Measurements from ENCODE around the gene GPR139. TPM values are rescaled to one million over a fixed set of nuclear protein-coding genes. Genes with fewer than 3 reads are reported as not detected.

Gene GPR139
- total and polyA plus RNA-seq, 2 donors (not counting 1 experiment from before 2014, with no cell fraction given) = not detected

DNA sequence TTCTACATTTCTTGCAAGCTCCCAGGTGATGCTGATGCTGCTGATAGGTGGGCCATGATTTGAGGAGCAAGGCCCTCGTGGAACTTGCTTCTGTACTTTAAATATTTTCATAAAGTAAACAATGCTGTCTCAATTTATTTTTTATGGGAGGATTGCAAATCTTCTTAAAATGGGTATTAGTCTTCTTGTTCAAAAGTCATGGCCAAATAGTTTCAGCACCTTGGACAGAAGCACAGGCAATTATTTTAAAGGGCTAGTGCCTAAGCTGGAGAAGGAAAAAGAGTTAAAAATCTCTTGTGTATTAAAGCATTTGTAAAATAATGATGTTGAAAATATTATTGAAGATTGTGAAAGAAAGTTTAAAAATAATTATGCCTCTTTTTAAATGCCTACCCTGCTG is 50.5 kb downstream of the GPR139 start:
- H3K9ac ChIP-seq (ENCODE audit: low read length) = no peak overlapping the region
- ChIA-PET POLR2A (no interaction called here), CTCF (no interaction called here)

DNA sequence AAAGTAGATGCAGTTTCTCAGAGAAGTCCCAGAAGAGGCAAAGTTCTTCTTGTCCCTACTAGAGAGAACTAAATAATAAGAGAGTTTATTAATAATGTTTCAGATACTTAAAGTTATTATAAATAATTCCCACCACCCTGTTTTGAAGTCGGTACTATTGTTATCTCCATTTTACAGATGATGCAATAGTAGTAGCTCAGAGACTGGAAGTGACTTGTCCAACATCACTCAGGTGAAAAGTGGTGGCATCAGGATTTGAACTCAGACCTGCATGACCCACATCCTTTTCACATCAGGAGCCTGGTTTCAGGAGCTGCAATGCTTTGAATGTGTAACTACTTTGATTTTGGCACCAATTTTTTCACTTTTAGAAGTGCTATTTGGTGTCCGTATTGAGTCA is 52.7 kb downstream of the GPR139 start:
- Mint-ChIP-seq H3K27ac (no peak overlapping the region), H3K9me3 (ENCODE audit: insufficient read depth) (peaks cover 6% of the 10 kb centered on the region), H3K4me1 (no peaks in the 10 kb centered on the region), H3K4me3 (no peak overlapping the region), H3K27me3 (peaks cover 1% of the 10 kb centered on the region)
- Histone ChIP-seq H3K79me2 (ENCODE audit: control insufficient read depth, insufficient read depth, low read length) (no peaks in the 10 kb centered on the region), H3K9ac (ENCODE audit: low read length) (no peak overlapping the region), H3K36me3 (replicated peaks in 1 of 2; ENCODE audit: control extremely low read depth in 1 of 2, control insufficient read depth in 1 of 2, extremely low read depth in 1 of 2, insufficient read depth in 2 of 2, low read length in 1 of 2) (no peaks in the 10 kb centered on the region), H3K4me1 (ENCODE audit: control insufficient read depth in 2 of 2, insufficient read depth in 2 of 2, low read length in 2 of 2) (no peaks in the 10 kb centered on the region), H4K20me1 (ENCODE audit: control insufficient read depth, insufficient read depth, low read length, poor library complexity, severe bottlenecking) (no peaks in the 10 kb centered on the region), H3K4me3 (ENCODE audit: control extremely low read depth in 1 of 5, extremely low read depth in 1 of 5, insufficient read depth in 1 of 5, low read depth in 2 of 5, low read length in 4 of 5) (no peak overlapping the region), H2AFZ (ENCODE audit: insufficient read depth, low read depth, low read length, poor library complexity, severe bottlenecking) (no peak overlapping the region), H3K27ac (ENCODE audit: low read length in 2 of 2) (no peak overlapping the region), H3K27me3 (replicated peaks in 1 of 4; ENCODE audit: control extremely low read depth in 1 of 4, control insufficient read depth in 3 of 4, insufficient read depth in 4 of 4, low read length in 3 of 4) (no peaks in the 10 kb centered on the region), H3K4me2 (replicated peaks; ENCODE audit: low read depth, low read length, poor library complexity, severe bottlenecking) (no peak overlapping the region), H3K9me3 (ENCODE audit: control extremely low read depth in 1 of 3, control insufficient read depth in 2 of 3, insufficient read depth in 1 of 3, low read length in 2 of 3) (peaks cover 0 to 2% (median 0%) of the 10 kb centered on the region in 3 donors)
- TF ChIP-seq, protein P1, sequence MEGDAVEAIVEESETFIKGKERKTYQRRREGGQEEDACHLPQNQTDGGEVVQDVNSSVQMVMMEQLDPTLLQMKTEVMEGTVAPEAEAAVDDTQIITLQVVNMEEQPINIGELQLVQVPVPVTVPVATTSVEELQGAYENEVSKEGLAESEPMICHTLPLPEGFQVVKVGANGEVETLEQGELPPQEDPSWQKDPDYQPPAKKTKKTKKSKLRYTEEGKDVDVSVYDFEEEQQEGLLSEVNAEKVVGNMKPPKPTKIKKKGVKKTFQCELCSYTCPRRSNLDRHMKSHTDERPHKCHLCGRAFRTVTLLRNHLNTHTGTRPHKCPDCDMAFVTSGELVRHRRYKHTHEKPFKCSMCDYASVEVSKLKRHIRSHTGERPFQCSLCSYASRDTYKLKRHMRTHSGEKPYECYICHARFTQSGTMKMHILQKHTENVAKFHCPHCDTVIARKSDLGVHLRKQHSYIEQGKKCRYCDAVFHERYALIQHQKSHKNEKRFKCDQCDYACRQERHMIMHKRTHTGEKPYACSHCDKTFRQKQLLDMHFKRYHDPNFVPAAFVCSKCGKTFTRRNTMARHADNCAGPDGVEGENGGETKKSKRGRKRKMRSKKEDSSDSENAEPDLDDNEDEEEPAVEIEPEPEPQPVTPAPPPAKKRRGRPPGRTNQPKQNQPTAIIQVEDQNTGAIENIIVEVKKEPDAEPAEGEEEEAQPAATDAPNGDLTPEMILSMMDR (IDR thresholded peaks at IDR 0.05) = no peak
- no peak for TF ChIP-seq EZH2 (IDR thresholded peaks at IDR 0.05; ENCODE audit: borderline replicate concordance, insufficient read depth, low read depth, low read length, poor library complexity, severe bottlenecking)
- DNase-seq (no peak), ATAC-seq (ENCODE audit: low read depth) (no peak)
- POLR2A ChIA-PET = no interaction called here
- WGBS (ENCODE audit: insufficient coverage) = no CpG with 5 or more reads among the region's 2 CpGs
- intact Hi-C loops (cut with micrococcal nuclease) = no loop called here
- CTCF ChIA-PET = no interaction called here

More for the DNA sequence above, 50.5 kb downstream of the GPR139 start:
- H2AFZ ChIP-seq (ENCODE audit: insufficient read depth, low read depth, low read length, poor library complexity, severe bottlenecking) = no peak overlapping the region
- H3K4me3 ChIP-seq (ENCODE audit: control extremely low read depth in 1 of 5, extremely low read depth in 1 of 5, insufficient read depth in 1 of 5, low read depth in 2 of 5, low read length in 4 of 5) = no peak overlapping the region
- peaks cover 0 to 2% (median 0%) of the 10 kb centered on the region in 3 donors for H3K9me3 ChIP-seq (ENCODE audit: control extremely low read depth in 1 of 3, control insufficient read depth in 2 of 3, insufficient read depth in 1 of 3, low read length in 2 of 3)
- ATAC-seq (ENCODE audit: low read depth) = no peak
- Mint-ChIP-seq H3K27me3 (no peaks in the 10 kb centered on the region), H3K4me1 (no peaks in the 10 kb centered on the region), H3K9me3 (ENCODE audit: insufficient read depth) (peaks cover 6% of the 10 kb centered on the region), H3K4me3 (no peak overlapping the region), H3K27ac (no peak overlapping the region)
- no peak overlapping the region for H3K4me2 ChIP-seq (replicated peaks; ENCODE audit: low read depth, low read length, poor library complexity, severe bottlenecking)
- no peaks in the 10 kb centered on the region for H3K27me3 ChIP-seq (replicated peaks in 1 of 4; ENCODE audit: control extremely low read depth in 1 of 4, control insufficient read depth in 3 of 4, insufficient read depth in 4 of 4, low read length in 3 of 4)
- H3K4me1 ChIP-seq (ENCODE audit: control insufficient read depth in 2 of 2, insufficient read depth in 2 of 2, low read length in 2 of 2) = no peaks in the 10 kb centered on the region
- TF ChIP-seq, protein P1 (IDR thresholded peaks at IDR 0.05) = no peak
- no peak for TF ChIP-seq EZH2 (IDR thresholded peaks at IDR 0.05; ENCODE audit: borderline replicate concordance, insufficient read depth, low read depth, low read length, poor library complexity, severe bottlenecking)
- no peaks in the 10 kb centered on the region for H3K36me3 ChIP-seq (replicated peaks in 1 of 2; ENCODE audit: control extremely low read depth in 1 of 2, control insufficient read depth in 1 of 2, extremely low read depth in 1 of 2, insufficient read depth in 2 of 2, low read length in 1 of 2)
- H4K20me1 ChIP-seq (ENCODE audit: control insufficient read depth, insufficient read depth, low read length, poor library complexity, severe bottlenecking) = no peaks in the 10 kb centered on the region
- intact Hi-C loops (cut with micrococcal nuclease) = no loop called here
- no peak overlapping the region for H3K27ac ChIP-seq (ENCODE audit: low read length in 2 of 2)
- no peak for DNase-seq
- no CpG with 5 or more reads among the region's 1 CpG for WGBS (ENCODE audit: insufficient coverage)
- no peaks in the 10 kb centered on the region for H3K79me2 ChIP-seq (ENCODE audit: control insufficient read depth, insufficient read depth, low read length)

Measured in B cell (primary cell).